GM12878 (cell line): ENCODE data around the gene TIMM10. TPM values are rescaled to one million over a fixed set of nuclear protein-coding genes. Genes with fewer than 3 reads are reported as not detected.

Source experiments
- ATAC-seq: fragments of 200-7000 bp; cut with Tn5 transposase; 3 replicates; pipeline ENCODE4 v1.9.1; 2020; ENCODE audit warnings: mild to moderate bottlenecking, moderate library complexity
- BruUV-seq: library from RNA; stranded (reverse); fragments of 400-500 nt; replicated peaks from 2 replicates; lab custom pipeline; 2021; lab: Mats Ljungman, UMichigan
- CTCF ChIA-PET: fragments of 300-600 bp; sonication (Branson Sonifier 250); formaldehyde crosslinking; extraction: SDS; loops from one replicate; lab custom pipeline; 2021; ENCODE audit warnings: inconsistent platforms; lab: Yijun Ruan, JAX
- POLR2A ChIA-PET: fragments of 350-600 bp; formaldehyde crosslinking; extraction: SDS; loops from one replicate; lab custom pipeline; 2021; ENCODE audit warnings: inconsistent platforms; lab: Charles Lee
- RAD21 ChIA-PET: fragments of 300-600 bp; sonication (Branson Sonifier 250); formaldehyde crosslinking; loops from one replicate; lab custom pipeline; 2023; ENCODE audit warnings: antibody characterized with exemption; ENCODE audit not compliant: unreplicated experiment; lab: Charles Lee
- SMC1A ChIA-PET: fragments of 300-600 bp; sonication (Branson Sonifier 250); formaldehyde crosslinking; loops from one replicate; lab custom pipeline; 2023; ENCODE audit not compliant: unreplicated experiment, uncharacterized antibody; lab: Charles Lee
- DNase-seq: peaks from one replicate; pipeline ENCODE4 v3.0.0-alpha.2; 2011; ENCODE audit warnings: low read depth, low spot score
- FAIRE-seq: peaks from 3 replicates; lab custom pipeline; 2011; peaks lifted over from hg19 to GRCh38; lab: Jason Lieb, UNC
- H2AFZ ChIP-seq: 2 replicates; pipeline ENCODE4 v1.6.0; 2011; ENCODE audit warnings: low read depth, low read length, control low read depth; ENCODE audit not compliant: control insufficient read depth
- H3K27ac ChIP-seq: 2 replicates; pipeline ENCODE4 v1.5.1; 2011; ENCODE audit warnings: control low read depth; ENCODE audit not compliant: control insufficient read depth, insufficient read depth
- H3K27me3 ChIP-seq, 2 experiments: replicated peaks in 1 of 2; 2 replicates each; pipeline versions ENCODE4 v1.6.0 to v1.6.1; 2011; ENCODE audit warnings: low read length in 1 of 2; ENCODE audit not compliant: control insufficient read depth in 2 of 2, insufficient read depth in 2 of 2
- H3K36me3 ChIP-seq, 2 experiments: 2 replicates each; pipeline ENCODE4 v1.5.1; 2011; ENCODE audit warnings: low read length in 1 of 2; ENCODE audit not compliant: control insufficient read depth in 2 of 2, insufficient read depth in 2 of 2
- H3K4me1 ChIP-seq: 2 replicates; pipeline ENCODE4 v1.6.1; 2011; ENCODE audit warnings: mild to moderate bottlenecking, low read length, moderate library complexity, mixed read lengths; ENCODE audit not compliant: control insufficient read depth, insufficient read depth
- H3K4me2 ChIP-seq: 2 replicates; pipeline ENCODE4 v1.6.0; 2011; ENCODE audit warnings: control low read depth; ENCODE audit not compliant: control insufficient read depth, insufficient read depth
- H3K4me3 ChIP-seq: fragments of 200-600 bp; sonication (generic); 2 replicates; pipeline ENCODE4 v1.5.1; 2016
- H3K79me2 ChIP-seq: 2 replicates; pipeline ENCODE4 v1.6.0; 2011; ENCODE audit warnings: low read length; ENCODE audit not compliant: control insufficient read depth, insufficient read depth
- H3K9ac ChIP-seq: 2 replicates; pipeline ENCODE4 v1.8.0; 2011; ENCODE audit warnings: low read length, control low read depth, mixed read lengths; ENCODE audit not compliant: control insufficient read depth, insufficient read depth
- H3K9me3 ChIP-seq: replicated peaks from 3 replicates; pipeline ENCODE4 v1.5.1; 2011; ENCODE audit warnings: mild to moderate bottlenecking, low read length; ENCODE audit not compliant: control insufficient read depth, insufficient read depth
- H4K20me1 ChIP-seq: 2 replicates; pipeline ENCODE4 v1.6.0; 2011; ENCODE audit not compliant: control insufficient read depth, insufficient read depth
- KLF5 ChIP-seq: fragments of 450-650 bp; IDR thresholded peaks from 2 replicates; pipeline ENCODE4 v1.6.1; 2014; ENCODE audit warnings: mild to moderate bottlenecking; ENCODE audit not compliant: partially characterized antibody
- MTA3 ChIP-seq: IDR thresholded peaks from 2 replicates; pipeline ENCODE4 v1.6.1; 2012; ENCODE audit warnings: low read length, inconsistent platforms, borderline replicate concordance
- SMC3 ChIP-seq: IDR thresholded peaks from 2 replicates; pipeline ENCODE4 v1.6.1; 2011; ENCODE audit warnings: low read length, improper control_type of control experiment, borderline replicate concordance
- TCF3 ChIP-seq: IDR thresholded peaks from 2 replicates; pipeline ENCODE4 v1.6.1; 2012; ENCODE audit warnings: low read depth, mild to moderate bottlenecking, low read length, borderline replicate concordance; ENCODE audit not compliant: insufficient read depth
- WGBS: methylation state at CpG from one replicate; pipeline ENCODE4 v1.1.6; 2016; ENCODE audit warnings: low lambda C conversion rate; ENCODE audit not compliant: insufficient replicate concordance, insufficient coverage; ENCODE audit errors: missing lambda C conversion rate; 5-methylcytosine and 5-hydroxymethylcytosine counted together
- in situ Hi-C: fragments of 300-500 bp; cut with MboI; formaldehyde crosslinking; loops from 9 replicates; pipeline ENCODE4 v1.14.3; 2018; ENCODE audit warnings: mixed read lengths
- intact Hi-C: fragments of 100-400 bp; cut with micrococcal nuclease; formaldehyde crosslinking; loops from one replicate; pipeline ENCODE4 v1.14.2; 2022; ENCODE audit not compliant: unreplicated experiment
- polyA plus RNA-seq, 11 experiments: library from polyadenylated mRNA; depleted of rRNA in 4 of 11; unstranded in 6 of 11; stranded (reverse) in 5 of 11; fragments of >200 nt; fragmentation: Nextera tagmentation in 4 of 11; fragmentation: Illumina TruSeq in 1 of 11; extraction: Ambion mirVana in 4 of 11; extraction: Trizol in 1 of 11; gene quantifications; 1 replicate in 1 of 11; 2 replicates in 10 of 11; pipeline versions ENCODE4 v1.2.1 to v1.2.3, GENCODE V29; 2011 to 2016; ENCODE audit warnings: inconsistent platforms in 2 of 11, missing spikeins in 2 of 11, low read depth in 1 of 11
- total RNA-seq, 4 experiments: library from RNA; depleted of rRNA in 3 of 4; stranded (reverse); fragments of >200 nt in 3 of 4; fragmentation: Illumina TruSeq in 1 of 4; extraction: Trizol in 1 of 4; gene quantifications; 2 replicates each; pipeline versions ENCODE4 v1.2.1 to v1.2.3, GENCODE V29; 2013 to 2021
- TF ChIP-seq, protein P1 (sequence below): fragments of 150-350 bp; IDR thresholded peaks from 2 replicates; pipeline ENCODE4 v1.6.1; 2016; ENCODE audit warnings: low read depth, low read length
- TF ChIP-seq, protein P2 (sequence below): fragments of 450-650 bp; formaldehyde crosslinking; IDR thresholded peaks from 2 replicates; pipeline ENCODE4 v1.5.0; 2022; ENCODE audit warnings: mild to moderate bottlenecking, missing genetic modification characterization
- TF ChIP-seq, protein P3 (sequence below), 3 experiments: IDR thresholded peaks in 2 of 3; conservative IDR thresholded peaks in 1 of 3; 2 replicates each; pipeline ENCODE4 v1.5.1; 2011; ENCODE audit warnings: low read depth in 3 of 3, low read length in 3 of 3, mild to moderate bottlenecking in 3 of 3, control low read depth in 2 of 3, moderate library complexity in 2 of 3, inconsistent platforms in 1 of 3, mixed read lengths in 1 of 3; ENCODE audit not compliant: control insufficient read depth in 2 of 3, insufficient read depth in 1 of 3; ENCODE audit errors: extremely low read depth in 1 of 3
- TF ChIP-seq, protein P4 (sequence below): fragments of 450-650 bp; IDR thresholded peaks from 2 replicates; pipeline ENCODE4 v1.6.1; 2018; ENCODE audit warnings: borderline replicate concordance, mild to moderate bottlenecking; ENCODE audit not compliant: partially characterized antibody

TIMM10 gene
- total and polyA plus RNA-seq, 10 of the 15 experiments (the other 5 are each of a cell fraction or from before 2014, with no cell fraction given), result 148 to 898 (median 206) TPM

DNA sequence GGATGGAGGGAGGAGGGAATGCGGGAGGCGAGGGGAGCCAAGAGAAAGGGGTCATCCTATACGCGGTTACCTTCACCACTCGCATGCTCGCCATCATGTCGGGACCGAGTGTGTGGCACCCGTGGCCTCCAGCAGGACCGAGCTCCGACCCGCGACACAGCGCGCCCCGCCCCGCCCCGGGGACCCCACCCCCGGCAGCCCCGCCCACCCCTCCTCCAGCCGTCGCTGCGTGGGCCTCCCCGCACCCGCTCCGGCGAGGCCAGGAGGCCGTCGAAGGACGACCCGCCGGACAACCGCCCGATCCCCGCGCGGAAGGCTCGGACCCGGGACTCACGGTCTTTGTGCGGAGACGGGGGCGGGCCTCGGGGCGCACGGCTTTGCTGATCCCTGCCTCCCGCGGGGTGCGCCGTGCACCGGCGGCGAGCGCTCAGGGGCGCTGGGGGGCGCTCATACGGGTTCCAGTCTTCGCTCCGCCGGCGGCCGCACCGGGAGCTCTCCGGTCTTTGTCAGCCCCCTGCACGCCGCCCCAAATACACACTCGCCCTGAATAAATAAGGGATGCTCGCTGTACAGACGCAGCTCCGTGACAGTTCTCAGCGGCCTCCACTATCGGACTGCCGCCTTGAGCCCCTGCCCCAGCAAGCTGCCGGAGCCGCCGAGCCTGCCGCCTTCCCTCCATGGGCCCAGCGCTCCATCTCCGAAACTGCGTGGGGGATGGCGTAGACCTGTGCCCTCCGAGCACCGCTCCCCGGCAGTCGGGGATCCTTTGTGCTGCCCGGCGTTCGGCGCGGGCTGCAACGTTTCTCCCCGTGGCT is 37.2 kb upstream of the TIMM10 start, which contains the start of gene UBE2L6:
UBE2L6 (minus strand) TSS at position 158 of the 815 bp plus-strand sequence; CDS start at position 97, 61 bp downstream.
- H3K27ac ChIP-seq, result peak within 1 kb of the TSS; percentile 87
- peak within 1 kb of the TSS; percentile 85 for H2AFZ ChIP-seq
- peaks cover 0 to 3% of the 10 kb centered on the region in 2 experiments; a peak in 1 of 4 replicates for H3K36me3 ChIP-seq
- H3K4me3 ChIP-seq, result peak within 1 kb of the TSS; percentile 100
- H3K79me2 ChIP-seq, result peaks cover 42% of the 10 kb centered on the region
- peak within 1 kb of the TSS; percentile 92 for H3K4me2 ChIP-seq
- no TSS peak for BruUV-seq
- RAD21 ChIA-PET, result interaction anchor here (0.6 to 3.2 kb wide), 14 partner anchors 21 to 233 kb away, joined by 3 to 83 read pairs (median 4); partner anchors contain the start of genes MED19 and SELENOH
- intact Hi-C loops (loop anchor here (1.0 to 10.0 kb wide), 4 partner anchors 40 to 217 kb away; partner anchors contain the start of genes MED19 and TMX2), in situ Hi-C loops (loop anchor here (5.0 kb wide), 2 partner anchors 75 to 235 kb away; no protein-coding TSS in a partner anchor)
- H3K27me3 ChIP-seq, result no peaks in the 10 kb centered on the region
- ATAC-seq, result peak; percentile 84
- WGBS, result 2% methylated on average over 69 of the region's 92 CpGs
- H3K4me1 ChIP-seq, result peaks cover 4% of the 10 kb centered on the region
- no peak for FAIRE-seq
- CTCF ChIA-PET, result interaction anchor here (0.6 to 9.2 kb wide), 37 partner anchors 10 to 948 kb away, joined by 3 to 319 read pairs (median 4); partner anchors contain the start of genes MED19, SSRP1, TIMM10 and TMX2
- DNase-seq, result no peak
- peak within 1 kb of the TSS; percentile 72 for H3K9ac ChIP-seq
- no peaks in the 10 kb centered on the region for H4K20me1 ChIP-seq
- SMC1A ChIA-PET, result interaction anchor here (0.6 to 2.6 kb wide), 14 partner anchors 20 to 233 kb away, joined by 3 to 32 read pairs (median 4); partner anchors contain the start of gene TIMM10
- POLR2A ChIA-PET, result interaction anchor here (0.6 to 1.0 kb wide), 2 partner anchors 17 to 77 kb away, joined by 3 to 7 read pairs; no protein-coding TSS in a partner anchor
- no peaks in the 10 kb centered on the region for H3K9me3 ChIP-seq
- TF ChIP-seq, protein P1, sequence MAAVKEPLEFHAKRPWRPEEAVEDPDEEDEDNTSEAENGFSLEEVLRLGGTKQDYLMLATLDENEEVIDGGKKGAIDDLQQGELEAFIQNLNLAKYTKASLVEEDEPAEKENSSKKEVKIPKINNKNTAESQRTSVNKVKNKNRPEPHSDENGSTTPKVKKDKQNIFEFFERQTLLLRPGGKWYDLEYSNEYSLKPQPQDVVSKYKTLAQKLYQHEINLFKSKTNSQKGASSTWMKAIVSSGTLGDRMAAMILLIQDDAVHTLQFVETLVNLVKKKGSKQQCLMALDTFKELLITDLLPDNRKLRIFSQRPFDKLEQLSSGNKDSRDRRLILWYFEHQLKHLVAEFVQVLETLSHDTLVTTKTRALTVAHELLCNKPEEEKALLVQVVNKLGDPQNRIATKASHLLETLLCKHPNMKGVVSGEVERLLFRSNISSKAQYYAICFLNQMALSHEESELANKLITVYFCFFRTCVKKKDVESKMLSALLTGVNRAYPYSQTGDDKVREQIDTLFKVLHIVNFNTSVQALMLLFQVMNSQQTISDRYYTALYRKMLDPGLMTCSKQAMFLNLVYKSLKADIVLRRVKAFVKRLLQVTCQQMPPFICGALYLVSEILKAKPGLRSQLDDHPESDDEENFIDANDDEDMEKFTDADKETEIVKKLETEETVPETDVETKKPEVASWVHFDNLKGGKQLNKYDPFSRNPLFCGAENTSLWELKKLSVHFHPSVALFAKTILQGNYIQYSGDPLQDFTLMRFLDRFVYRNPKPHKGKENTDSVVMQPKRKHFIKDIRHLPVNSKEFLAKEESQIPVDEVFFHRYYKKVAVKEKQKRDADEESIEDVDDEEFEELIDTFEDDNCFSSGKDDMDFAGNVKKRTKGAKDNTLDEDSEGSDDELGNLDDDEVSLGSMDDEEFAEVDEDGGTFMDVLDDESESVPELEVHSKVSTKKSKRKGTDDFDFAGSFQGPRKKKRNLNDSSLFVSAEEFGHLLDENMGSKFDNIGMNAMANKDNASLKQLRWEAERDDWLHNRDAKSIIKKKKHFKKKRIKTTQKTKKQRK, result no peak
- TF ChIP-seq, protein P2, sequence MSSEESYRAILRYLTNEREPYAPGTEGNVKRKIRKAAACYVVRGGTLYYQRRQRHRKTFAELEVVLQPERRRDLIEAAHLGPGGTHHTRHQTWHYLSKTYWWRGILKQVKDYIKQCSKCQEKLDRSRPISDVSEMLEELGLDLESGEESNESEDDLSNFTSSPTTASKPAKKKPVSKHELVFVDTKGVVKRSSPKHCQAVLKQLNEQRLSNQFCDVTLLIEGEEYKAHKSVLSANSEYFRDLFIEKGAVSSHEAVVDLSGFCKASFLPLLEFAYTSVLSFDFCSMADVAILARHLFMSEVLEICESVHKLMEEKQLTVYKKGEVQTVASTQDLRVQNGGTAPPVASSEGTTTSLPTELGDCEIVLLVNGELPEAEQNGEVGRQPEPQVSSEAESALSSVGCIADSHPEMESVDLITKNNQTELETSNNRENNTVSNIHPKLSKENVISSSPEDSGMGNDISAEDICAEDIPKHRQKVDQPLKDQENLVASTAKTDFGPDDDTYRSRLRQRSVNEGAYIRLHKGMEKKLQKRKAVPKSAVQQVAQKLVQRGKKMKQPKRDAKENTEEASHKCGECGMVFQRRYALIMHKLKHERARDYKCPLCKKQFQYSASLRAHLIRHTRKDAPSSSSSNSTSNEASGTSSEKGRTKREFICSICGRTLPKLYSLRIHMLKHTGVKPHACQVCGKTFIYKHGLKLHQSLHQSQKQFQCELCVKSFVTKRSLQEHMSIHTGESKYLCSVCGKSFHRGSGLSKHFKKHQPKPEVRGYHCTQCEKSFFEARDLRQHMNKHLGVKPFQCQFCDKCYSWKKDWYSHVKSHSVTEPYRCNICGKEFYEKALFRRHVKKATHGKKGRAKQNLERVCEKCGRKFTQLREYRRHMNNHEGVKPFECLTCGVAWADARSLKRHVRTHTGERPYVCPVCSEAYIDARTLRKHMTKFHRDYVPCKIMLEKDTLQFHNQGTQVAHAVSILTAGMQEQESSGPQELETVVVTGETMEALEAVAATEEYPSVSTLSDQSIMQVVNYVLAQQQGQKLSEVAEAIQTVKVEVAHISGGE (CRISPR knock-in tag), result no peak
- TF ChIP-seq, protein P3, sequence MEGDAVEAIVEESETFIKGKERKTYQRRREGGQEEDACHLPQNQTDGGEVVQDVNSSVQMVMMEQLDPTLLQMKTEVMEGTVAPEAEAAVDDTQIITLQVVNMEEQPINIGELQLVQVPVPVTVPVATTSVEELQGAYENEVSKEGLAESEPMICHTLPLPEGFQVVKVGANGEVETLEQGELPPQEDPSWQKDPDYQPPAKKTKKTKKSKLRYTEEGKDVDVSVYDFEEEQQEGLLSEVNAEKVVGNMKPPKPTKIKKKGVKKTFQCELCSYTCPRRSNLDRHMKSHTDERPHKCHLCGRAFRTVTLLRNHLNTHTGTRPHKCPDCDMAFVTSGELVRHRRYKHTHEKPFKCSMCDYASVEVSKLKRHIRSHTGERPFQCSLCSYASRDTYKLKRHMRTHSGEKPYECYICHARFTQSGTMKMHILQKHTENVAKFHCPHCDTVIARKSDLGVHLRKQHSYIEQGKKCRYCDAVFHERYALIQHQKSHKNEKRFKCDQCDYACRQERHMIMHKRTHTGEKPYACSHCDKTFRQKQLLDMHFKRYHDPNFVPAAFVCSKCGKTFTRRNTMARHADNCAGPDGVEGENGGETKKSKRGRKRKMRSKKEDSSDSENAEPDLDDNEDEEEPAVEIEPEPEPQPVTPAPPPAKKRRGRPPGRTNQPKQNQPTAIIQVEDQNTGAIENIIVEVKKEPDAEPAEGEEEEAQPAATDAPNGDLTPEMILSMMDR (IDR thresholded peaks at IDR 0.05 in 2 of 3, conservative IDR thresholded peaks at IDR 0.05 in 1 of 3; ENCODE audit: control insufficient read depth in 2 of 3, extremely low read depth in 1 of 3, insufficient read depth in 1 of 3, low read depth in 3 of 3, low read length in 3 of 3), result peak in 2 of 3 experiments; percentile 43 to 66; a peak in 3 of 6 replicates
- TF ChIP-seq KLF5 (no peak), MTA3 (no peak), SMC3 (no peak), TCF3 (no peak)
- TF ChIP-seq, protein P4, sequence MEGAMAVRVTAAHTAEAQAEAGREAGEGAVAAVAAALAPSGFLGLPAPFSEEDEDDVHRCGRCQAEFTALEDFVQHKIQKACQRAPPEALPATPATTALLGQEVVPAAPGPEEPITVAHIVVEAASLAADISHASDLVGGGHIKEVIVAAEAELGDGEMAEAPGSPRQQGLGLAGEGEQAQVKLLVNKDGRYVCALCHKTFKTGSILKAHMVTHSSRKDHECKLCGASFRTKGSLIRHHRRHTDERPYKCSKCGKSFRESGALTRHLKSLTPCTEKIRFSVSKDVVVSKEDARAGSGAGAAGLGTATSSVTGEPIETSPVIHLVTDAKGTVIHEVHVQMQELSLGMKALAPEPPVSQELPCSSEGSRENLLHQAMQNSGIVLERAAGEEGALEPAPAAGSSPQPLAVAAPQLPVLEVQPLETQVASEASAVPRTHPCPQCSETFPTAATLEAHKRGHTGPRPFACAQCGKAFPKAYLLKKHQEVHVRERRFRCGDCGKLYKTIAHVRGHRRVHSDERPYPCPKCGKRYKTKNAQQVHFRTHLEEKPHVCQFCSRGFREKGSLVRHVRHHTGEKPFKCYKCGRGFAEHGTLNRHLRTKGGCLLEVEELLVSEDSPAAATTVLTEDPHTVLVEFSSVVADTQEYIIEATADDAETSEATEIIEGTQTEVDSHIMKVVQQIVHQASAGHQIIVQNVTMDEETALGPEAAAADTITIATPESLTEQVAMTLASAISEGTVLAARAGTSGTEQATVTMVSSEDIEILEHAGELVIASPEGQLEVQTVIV, result no peak
